ENCODE measurements around the gene C9orf50. TPM values are rescaled to one million over a fixed set of nuclear protein-coding genes. Genes with fewer than 3 reads are reported as not detected.

The C9orf50 gene
- polyA plus RNA-seq, 1 donor from 2014 or later, result not detected

DNA sequence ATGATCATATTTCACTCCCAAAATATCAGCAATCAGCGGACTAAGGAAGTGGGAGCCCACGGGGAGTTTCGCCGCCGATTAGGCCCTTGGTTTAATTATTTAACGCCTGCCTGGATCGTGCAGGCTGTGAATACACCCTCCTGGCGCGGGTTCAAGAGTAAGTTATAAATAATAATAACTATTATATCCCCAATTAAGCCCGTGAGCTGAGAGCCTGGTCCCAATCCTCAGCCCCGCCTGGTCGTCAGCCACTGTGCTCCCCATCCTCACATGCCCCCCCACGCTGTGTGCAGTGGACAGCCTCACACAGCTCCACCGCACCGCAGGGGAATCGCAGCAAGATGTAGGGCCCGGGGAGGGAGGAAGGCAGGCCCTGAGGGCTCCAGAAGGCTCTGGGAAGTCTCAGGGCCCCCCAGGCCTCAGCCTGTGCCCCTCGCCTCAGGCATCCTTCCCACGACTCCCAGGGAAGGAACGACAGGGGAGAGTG, 33.7 kb upstream of the C9orf50 start:
- TF ChIP-seq EP300 (conservative IDR thresholded peaks at IDR 0.05; ENCODE audit: poor library complexity, severe bottlenecking) (no peak), MXI1 (conservative IDR thresholded peaks at IDR 0.05; ENCODE audit: poor library complexity, severe bottlenecking) (no peak), EZH2 (IDR thresholded peaks at IDR 0.05; ENCODE audit: borderline replicate concordance, insufficient read depth, low read length, poor library complexity, severe bottlenecking) (no peak), POLR2AphosphoS5 (IDR thresholded peaks at IDR 0.05) (no peak), SMC3 (conservative IDR thresholded peaks at IDR 0.05; ENCODE audit: poor library complexity) (no peak), RAD21 (conservative IDR thresholded peaks at IDR 0.05) (no peak), TAF1 (IDR thresholded peaks at IDR 0.05; ENCODE audit: low read depth) (no peak)
- TF ChIP-seq, protein P1, sequence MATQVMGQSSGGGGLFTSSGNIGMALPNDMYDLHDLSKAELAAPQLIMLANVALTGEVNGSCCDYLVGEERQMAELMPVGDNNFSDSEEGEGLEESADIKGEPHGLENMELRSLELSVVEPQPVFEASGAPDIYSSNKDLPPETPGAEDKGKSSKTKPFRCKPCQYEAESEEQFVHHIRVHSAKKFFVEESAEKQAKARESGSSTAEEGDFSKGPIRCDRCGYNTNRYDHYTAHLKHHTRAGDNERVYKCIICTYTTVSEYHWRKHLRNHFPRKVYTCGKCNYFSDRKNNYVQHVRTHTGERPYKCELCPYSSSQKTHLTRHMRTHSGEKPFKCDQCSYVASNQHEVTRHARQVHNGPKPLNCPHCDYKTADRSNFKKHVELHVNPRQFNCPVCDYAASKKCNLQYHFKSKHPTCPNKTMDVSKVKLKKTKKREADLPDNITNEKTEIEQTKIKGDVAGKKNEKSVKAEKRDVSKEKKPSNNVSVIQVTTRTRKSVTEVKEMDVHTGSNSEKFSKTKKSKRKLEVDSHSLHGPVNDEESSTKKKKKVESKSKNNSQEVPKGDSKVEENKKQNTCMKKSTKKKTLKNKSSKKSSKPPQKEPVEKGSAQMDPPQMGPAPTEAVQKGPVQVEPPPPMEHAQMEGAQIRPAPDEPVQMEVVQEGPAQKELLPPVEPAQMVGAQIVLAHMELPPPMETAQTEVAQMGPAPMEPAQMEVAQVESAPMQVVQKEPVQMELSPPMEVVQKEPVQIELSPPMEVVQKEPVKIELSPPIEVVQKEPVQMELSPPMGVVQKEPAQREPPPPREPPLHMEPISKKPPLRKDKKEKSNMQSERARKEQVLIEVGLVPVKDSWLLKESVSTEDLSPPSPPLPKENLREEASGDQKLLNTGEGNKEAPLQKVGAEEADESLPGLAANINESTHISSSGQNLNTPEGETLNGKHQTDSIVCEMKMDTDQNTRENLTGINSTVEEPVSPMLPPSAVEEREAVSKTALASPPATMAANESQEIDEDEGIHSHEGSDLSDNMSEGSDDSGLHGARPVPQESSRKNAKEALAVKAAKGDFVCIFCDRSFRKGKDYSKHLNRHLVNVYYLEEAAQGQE (IDR thresholded peaks at IDR 0.05; ENCODE audit: borderline replicate concordance), result no peak
- TF ChIP-seq, protein P2, sequence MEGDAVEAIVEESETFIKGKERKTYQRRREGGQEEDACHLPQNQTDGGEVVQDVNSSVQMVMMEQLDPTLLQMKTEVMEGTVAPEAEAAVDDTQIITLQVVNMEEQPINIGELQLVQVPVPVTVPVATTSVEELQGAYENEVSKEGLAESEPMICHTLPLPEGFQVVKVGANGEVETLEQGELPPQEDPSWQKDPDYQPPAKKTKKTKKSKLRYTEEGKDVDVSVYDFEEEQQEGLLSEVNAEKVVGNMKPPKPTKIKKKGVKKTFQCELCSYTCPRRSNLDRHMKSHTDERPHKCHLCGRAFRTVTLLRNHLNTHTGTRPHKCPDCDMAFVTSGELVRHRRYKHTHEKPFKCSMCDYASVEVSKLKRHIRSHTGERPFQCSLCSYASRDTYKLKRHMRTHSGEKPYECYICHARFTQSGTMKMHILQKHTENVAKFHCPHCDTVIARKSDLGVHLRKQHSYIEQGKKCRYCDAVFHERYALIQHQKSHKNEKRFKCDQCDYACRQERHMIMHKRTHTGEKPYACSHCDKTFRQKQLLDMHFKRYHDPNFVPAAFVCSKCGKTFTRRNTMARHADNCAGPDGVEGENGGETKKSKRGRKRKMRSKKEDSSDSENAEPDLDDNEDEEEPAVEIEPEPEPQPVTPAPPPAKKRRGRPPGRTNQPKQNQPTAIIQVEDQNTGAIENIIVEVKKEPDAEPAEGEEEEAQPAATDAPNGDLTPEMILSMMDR (IDR thresholded peaks at IDR 0.05; ENCODE audit: poor library complexity, severe bottlenecking), result no peak
- Histone ChIP-seq H3K79me2 (replicated peaks; ENCODE audit: insufficient read depth, low read length) (no peaks in the 10 kb centered on the region), H2AFZ (ENCODE audit: low read depth, low read length) (no peak overlapping the region), H4K20me1 (ENCODE audit: insufficient read depth) (no peaks in the 10 kb centered on the region), H3K36me3 (ENCODE audit: insufficient read depth, low read length) (no peaks in the 10 kb centered on the region), H3K9me3 (ENCODE audit: low read length) (no peaks in the 10 kb centered on the region), H3K4me2 (ENCODE audit: low read length) (no peak overlapping the region), H3K9me2 (ENCODE audit: insufficient read depth, low read length) (no peaks in the 10 kb centered on the region), H3F3A (ENCODE audit: insufficient read depth, low read length, poor library complexity, severe bottlenecking) (no peaks in the 10 kb centered on the region), H3K27ac (ENCODE audit: low read length) (no peak overlapping the region), H3K27me3 (ENCODE audit: insufficient read depth, low read depth, low read length) (no peaks in the 10 kb centered on the region), H3K4me3 (ENCODE audit: low read length) (no peak overlapping the region), H3K9ac (ENCODE audit: low read length) (no peak overlapping the region)

DNA sequence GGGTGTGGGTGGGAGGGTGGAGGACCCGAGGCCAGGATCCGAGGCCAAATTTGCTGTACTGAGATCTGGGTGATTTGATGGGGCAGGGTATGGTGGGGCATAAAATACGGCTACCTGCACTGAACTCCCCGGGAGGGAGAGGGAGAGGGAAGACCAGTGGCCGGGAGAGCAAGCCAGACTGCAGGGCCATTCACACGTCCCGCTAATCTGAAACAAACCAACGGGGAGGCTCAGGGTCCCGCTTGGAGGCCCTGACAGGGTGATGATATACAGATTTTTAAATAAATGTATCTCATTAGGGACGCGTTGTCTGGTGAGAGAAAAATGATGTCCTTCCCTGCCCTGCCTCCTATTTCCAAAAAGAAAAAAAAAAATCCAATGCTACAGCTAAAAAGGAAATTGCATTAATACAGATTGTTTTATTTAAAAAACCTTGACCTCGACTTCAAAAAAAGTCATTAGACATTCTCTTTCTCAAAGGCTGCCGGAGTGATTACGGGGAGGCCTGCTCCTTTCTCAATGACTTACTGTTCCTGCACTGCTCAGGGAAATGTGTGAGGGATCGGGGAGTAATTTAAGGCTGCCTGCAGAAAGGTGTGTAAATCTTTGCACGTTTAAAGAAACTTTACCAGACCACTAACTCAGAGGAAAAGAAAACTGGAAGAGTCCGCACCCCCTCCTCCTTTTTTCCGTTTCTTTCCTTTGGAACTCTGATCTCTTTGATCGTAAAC, 33.1 kb upstream of the C9orf50 start:
- Histone ChIP-seq H3K27ac (ENCODE audit: low read length) (no peak overlapping the region), H4K20me1 (ENCODE audit: insufficient read depth) (no peaks in the 10 kb centered on the region), H3K27me3 (ENCODE audit: insufficient read depth, low read depth, low read length) (no peaks in the 10 kb centered on the region), H3K36me3 (ENCODE audit: insufficient read depth, low read length) (no peaks in the 10 kb centered on the region), H3K9ac (ENCODE audit: low read length) (no peak overlapping the region), H2AFZ (ENCODE audit: low read depth, low read length) (no peak overlapping the region), H3K9me3 (ENCODE audit: low read length) (no peaks in the 10 kb centered on the region), H3K4me3 (ENCODE audit: low read length) (no peak overlapping the region), H3K9me2 (ENCODE audit: insufficient read depth, low read length) (no peaks in the 10 kb centered on the region), H3F3A (ENCODE audit: insufficient read depth, low read length, poor library complexity, severe bottlenecking) (no peaks in the 10 kb centered on the region), H3K4me2 (ENCODE audit: low read length) (no peak overlapping the region), H3K79me2 (replicated peaks; ENCODE audit: insufficient read depth, low read length) (no peaks in the 10 kb centered on the region)
- TF ChIP-seq TAF1 (IDR thresholded peaks at IDR 0.05; ENCODE audit: low read depth) (no peak), EZH2 (IDR thresholded peaks at IDR 0.05; ENCODE audit: borderline replicate concordance, insufficient read depth, low read length, poor library complexity, severe bottlenecking) (no peak), POLR2AphosphoS5 (IDR thresholded peaks at IDR 0.05) (no peak), RAD21 (conservative IDR thresholded peaks at IDR 0.05) (no peak)
- TF ChIP-seq, protein P2 (IDR thresholded peaks at IDR 0.05; ENCODE audit: poor library complexity, severe bottlenecking), result no peak

Data from neural cell (in vitro differentiated cells).